VCaP (cell line): Measurements from ENCODE around the gene SRSF3.

ENCODE experiments used
- H3K27ac ChIP-seq: fragments of 450-650 bp; 2 replicates; pipeline ENCODE4 v1.5.1; 2017
- CTCF ChIP-seq: fragments of 450-650 bp; conservative IDR thresholded peaks from 2 replicates; pipeline ENCODE4 v1.5.1; 2017; ENCODE audit warnings: mild to moderate bottlenecking, moderate library complexity

The SRSF3 gene

GRCh38 chr6:36594029-36594815 lies at the start of gene SRSF3:
Gene SRSF3, plus strand, starts transcription at chr6:36594362. Its CDS starts 2,401 bp downstream, at chr6:36596763.
- peak; percentile 41 for TF ChIP-seq CTCF
- peak within 1 kb of the TSS; percentile 95 for H3K27ac ChIP-seq

DNA sequence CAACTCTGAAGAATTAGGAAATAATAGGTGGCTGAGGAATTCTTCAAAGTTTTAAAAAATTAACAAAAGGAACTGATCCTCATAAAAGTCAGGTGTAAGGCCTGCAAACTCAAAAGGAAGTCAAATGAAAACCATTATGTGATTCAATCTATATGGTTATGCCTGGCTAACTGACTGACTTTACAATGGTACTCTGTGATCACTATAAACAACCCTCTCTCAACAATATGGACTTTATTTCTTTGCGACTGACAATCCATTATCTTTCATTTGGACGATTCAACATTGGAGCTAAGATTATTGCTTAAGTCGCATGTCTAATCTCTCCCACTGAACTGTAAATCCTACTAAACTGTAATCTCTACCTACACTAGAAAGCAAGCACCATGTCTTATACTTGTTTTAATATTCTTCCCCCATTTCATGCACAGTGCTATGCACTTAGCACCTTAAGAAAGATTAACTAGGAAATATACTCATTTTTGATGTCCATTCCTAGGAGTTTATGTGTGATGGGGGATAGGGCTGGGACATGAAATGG lies 48.3 kb upstream of the SRSF3 start:
- no peak for TF ChIP-seq CTCF
- H3K27ac ChIP-seq = peak overlapping the region; percentile 83

GRCh38 chr6:36546308-36546919 lies 47.7 kb upstream of the SRSF3 start:
- H3K27ac ChIP-seq = peak overlapping the region; percentile 83
- no peak for TF ChIP-seq CTCF

DNA sequence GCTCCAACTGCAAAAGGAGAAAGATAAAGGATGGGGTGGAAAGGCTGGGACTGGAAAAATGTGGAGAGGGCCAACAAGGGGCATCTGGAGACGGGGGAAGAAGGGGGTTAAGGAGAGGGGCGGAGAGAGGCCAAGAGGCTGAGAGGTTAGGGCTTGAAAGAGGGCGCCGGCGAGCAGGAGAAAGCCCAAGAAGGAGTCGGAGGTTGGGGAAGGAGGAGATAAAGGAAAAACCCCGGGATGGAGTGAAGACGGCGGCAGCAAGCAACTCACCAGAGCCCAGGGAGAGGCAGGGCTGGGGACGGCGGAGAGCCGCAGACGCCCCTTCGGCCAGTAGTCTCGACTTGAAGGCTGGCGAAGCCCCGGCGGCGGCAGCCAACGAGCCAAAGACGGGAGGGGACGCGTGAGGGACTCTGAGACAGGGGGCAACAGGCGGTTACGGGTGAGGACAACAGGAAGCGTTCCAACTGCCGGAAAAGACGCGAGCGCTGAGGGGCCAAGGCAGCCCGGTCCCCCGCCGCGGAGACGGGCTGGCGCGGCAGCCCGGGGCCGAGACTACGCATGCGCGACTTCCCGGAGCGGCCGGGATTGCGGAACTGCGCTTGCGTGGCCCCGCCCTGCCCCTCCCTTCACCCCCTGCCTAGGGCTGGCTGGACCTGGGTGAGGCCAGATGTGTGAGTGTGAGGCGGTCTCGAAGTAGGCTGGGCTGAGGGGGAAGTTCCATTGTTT lies 47.1 kb upstream of the SRSF3 start, which contains the start of gene STK38:
STK38 (minus strand) TSS at position 560 of the 726 bp plus-strand sequence. CDS start 7,277 bp downstream, outside the sequence.
- TF ChIP-seq CTCF = peak; percentile 12; the same call in 1 of the 2 replicates
- peak within 1 kb of the TSS; percentile 83 for H3K27ac ChIP-seq

- no peak for TF ChIP-seq CTCF
- H3K27ac ChIP-seq = peak overlapping the region; percentile 83
These were observed 46.3 kb upstream of the SRSF3 start for GRCh38 chr6:36547646-36548400.

- H3K27ac ChIP-seq = no peak overlapping the region
- TF ChIP-seq CTCF = no peak
These were observed 45.8 kb upstream of the SRSF3 start for GRCh38 chr6:36548401-36548743.
